ENCODE data around the gene GPC3. TPM values are rescaled to one million over a fixed set of nuclear protein-coding genes. Genes with fewer than 3 reads are reported as not detected.
"Not testable (repeated sequence)": the region's sequence is repeated elsewhere in the genome, so short reads cannot be mapped to it uniquely, and the experiment has no call there.

Gene GPC3
- total RNA-seq, 2 experiments from 2014 or later: 0.31 to 0.71 TPM

- DNase-seq: no peak
- Mint-ChIP-seq H3K36me3 (ENCODE audit: low read depth) (no peaks in the 10 kb centered on the region), H3K27me3 (ENCODE audit: low read depth) (no peaks in the 10 kb centered on the region), H3K4me1 (ENCODE audit: low read depth) (peaks cover 16% of the 10 kb centered on the region), H3K9me3 (ENCODE audit: insufficient read depth) (no peaks in the 10 kb centered on the region), H3K27ac (peak overlapping the region; percentile 54), H3K4me3 (peak overlapping the region; percentile 50)
- CTCF ChIA-PET: no interaction called here
- ATAC-seq: no peak
- POLR2A ChIA-PET: no interaction called here
Observed at GRCh38 chrX:133722756-133723155, 262.6 kb downstream of the GPC3 start.

DNA sequence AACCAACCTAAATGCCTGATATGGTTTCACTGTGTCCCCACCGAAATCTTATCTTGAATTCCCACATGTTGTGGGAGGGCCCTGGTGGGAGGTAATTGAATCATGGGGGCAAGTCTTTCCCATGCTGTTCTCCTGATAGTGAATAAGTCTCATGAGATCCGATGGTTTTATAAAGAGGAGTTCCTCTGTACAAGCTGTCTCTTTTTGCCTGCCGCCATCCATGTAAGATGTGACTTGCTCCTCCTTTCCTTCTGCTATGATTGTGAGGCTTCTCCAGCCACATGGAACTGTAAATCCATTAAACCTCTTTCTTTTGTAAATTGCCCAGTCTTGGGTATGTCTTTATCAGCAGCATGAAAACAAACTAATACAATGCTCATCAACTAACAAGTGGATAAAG is 265.1 kb downstream of the GPC3 start:
- H3K27ac Mint-ChIP-seq; H3K27me3 Mint-ChIP-seq (ENCODE audit: low read depth); H3K9me3 Mint-ChIP-seq (ENCODE audit: insufficient read depth); CTCF ChIA-PET; POLR2A ChIA-PET; H3K36me3 Mint-ChIP-seq (ENCODE audit: low read depth); ATAC-seq; H3K4me3 Mint-ChIP-seq; DNase-seq: not testable (repeated sequence)
- H3K4me1 Mint-ChIP-seq (ENCODE audit: low read depth): peaks cover 16% of the 10 kb centered on the region

- no peaks in the 10 kb centered on the region for H3K4me1 Mint-ChIP-seq (ENCODE audit: low read depth)
- ATAC-seq: no peak
- CTCF ChIA-PET: interaction anchor here (0.6 kb wide), 1 partner anchor 17 kb away, joined by 3 read pairs; no protein-coding TSS in a partner anchor
- H3K36me3 Mint-ChIP-seq (ENCODE audit: low read depth): no peaks in the 10 kb centered on the region
- POLR2A ChIA-PET: no interaction called here
- DNase-seq: no peak
- no peak overlapping the region for H3K4me3 Mint-ChIP-seq
- no peaks in the 10 kb centered on the region for H3K9me3 Mint-ChIP-seq (ENCODE audit: insufficient read depth)
- H3K27me3 Mint-ChIP-seq (ENCODE audit: low read depth): no peaks in the 10 kb centered on the region
- no peak overlapping the region for H3K27ac Mint-ChIP-seq
Observed at GRCh38 chrX:133715715-133716114, 269.7 kb downstream of the GPC3 start.

GRCh38 chrX:133709501-133709900 is 275.9 kb downstream of the GPC3 start:
- H3K9me3 Mint-ChIP-seq (ENCODE audit: insufficient read depth): no peaks in the 10 kb centered on the region
- CTCF ChIA-PET: no interaction called here
- DNase-seq: no peak
- H3K4me3 Mint-ChIP-seq: no peak overlapping the region
- no peak for ATAC-seq
- H3K27me3 Mint-ChIP-seq (ENCODE audit: low read depth): no peaks in the 10 kb centered on the region
- no peaks in the 10 kb centered on the region for H3K4me1 Mint-ChIP-seq (ENCODE audit: low read depth)
- no peaks in the 10 kb centered on the region for H3K36me3 Mint-ChIP-seq (ENCODE audit: low read depth)
- H3K27ac Mint-ChIP-seq: no peak overlapping the region
- POLR2A ChIA-PET: no interaction called here

DNA sequence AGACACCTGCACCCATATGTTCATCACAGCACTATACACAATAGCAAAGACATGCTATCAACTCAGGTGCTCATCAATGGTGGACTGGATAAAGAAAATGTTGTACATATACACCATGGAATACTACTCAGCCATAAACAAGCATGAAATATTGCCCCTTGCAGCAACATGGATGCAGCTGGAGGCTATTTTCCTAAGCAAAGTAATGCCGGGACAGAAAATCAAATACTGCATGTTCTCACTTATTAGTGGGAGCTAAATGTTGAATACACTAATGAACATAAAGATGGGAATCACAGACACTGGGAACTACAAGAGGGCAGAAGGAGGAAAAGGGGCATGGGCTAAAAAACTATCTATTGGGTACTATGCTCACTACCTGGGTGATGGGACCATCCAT is 278.5 kb downstream of the GPC3 start:
- Mint-ChIP-seq H3K9me3 (ENCODE audit: insufficient read depth) (no peaks in the 10 kb centered on the region), H3K4me3 (no peak overlapping the region), H3K36me3 (ENCODE audit: low read depth) (no peaks in the 10 kb centered on the region), H3K4me1 (ENCODE audit: low read depth) (no peaks in the 10 kb centered on the region), H3K27me3 (ENCODE audit: low read depth) (no peaks in the 10 kb centered on the region), H3K27ac (no peak overlapping the region)
- ChIA-PET POLR2A (no interaction called here), CTCF (no interaction called here)
- DNase-seq (no peak), ATAC-seq (no peak)

DNA sequence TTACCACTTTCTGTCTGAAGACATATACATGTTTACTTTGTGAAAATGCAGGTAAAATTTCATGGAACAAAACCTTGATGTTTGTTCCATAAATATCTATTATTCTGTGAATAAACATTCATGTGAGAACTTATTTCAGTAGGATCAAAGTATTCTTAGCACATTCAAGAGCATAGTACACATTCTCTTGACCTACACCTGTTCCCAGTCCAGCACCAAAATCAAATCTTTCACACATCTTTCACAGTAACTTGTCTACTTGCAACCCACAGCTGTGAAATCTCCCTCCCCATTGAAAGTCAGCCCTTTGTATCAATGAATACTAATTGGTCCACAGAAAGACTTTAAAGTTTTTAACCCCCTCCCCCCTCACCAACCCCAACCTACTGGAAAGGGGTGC is 283.2 kb downstream of the GPC3 start:
- H3K4me3 Mint-ChIP-seq: no peak overlapping the region
- POLR2A ChIA-PET: no interaction called here
- no peaks in the 10 kb centered on the region for H3K27me3 Mint-ChIP-seq (ENCODE audit: low read depth)
- no peak for DNase-seq
- no peaks in the 10 kb centered on the region for H3K9me3 Mint-ChIP-seq (ENCODE audit: insufficient read depth)
- no peaks in the 10 kb centered on the region for H3K36me3 Mint-ChIP-seq (ENCODE audit: low read depth)
- no peak for ATAC-seq
- H3K27ac Mint-ChIP-seq: no peak overlapping the region
- H3K4me1 Mint-ChIP-seq (ENCODE audit: low read depth): no peaks in the 10 kb centered on the region
- CTCF ChIA-PET: no interaction called here

GRCh38 chrX:133699023-133699728 is 286.2 kb downstream of the GPC3 start:
- Mint-ChIP-seq H3K27me3 (ENCODE audit: low read depth) (no peaks in the 10 kb centered on the region), H3K36me3 (ENCODE audit: low read depth) (no peaks in the 10 kb centered on the region), H3K4me1 (ENCODE audit: low read depth) (no peaks in the 10 kb centered on the region), H3K4me3 (no peak overlapping the region), H3K27ac (no peak overlapping the region), H3K9me3 (ENCODE audit: insufficient read depth) (no peaks in the 10 kb centered on the region)
- ATAC-seq (no peak), DNase-seq (no peak)
- ChIA-PET CTCF (interaction anchor here (0.6 to 1.7 kb wide), 3 partner anchors 17 to 93 kb away, joined by 3 to 5 read pairs (median 3); no protein-coding TSS in a partner anchor), POLR2A (no interaction called here)

DNA sequence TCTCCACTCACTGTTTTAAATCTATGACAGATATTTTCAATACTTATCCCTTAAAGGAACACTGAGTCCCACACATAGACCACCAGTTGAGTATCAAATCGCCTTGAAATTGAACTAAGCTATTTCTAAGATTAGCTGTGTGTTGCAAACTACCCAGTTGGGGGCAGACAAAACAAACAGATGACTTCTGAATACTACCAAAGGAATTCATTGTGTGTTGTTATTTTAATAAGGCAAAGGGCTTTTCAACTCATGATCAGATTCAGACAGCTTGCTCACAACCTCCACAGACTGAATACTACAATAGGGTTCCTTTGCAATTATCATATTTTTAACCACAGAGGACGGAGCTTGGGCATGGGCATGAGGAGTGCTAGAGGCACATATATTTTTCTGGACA is 287.1 kb downstream of the GPC3 start:
- H3K27ac Mint-ChIP-seq: no peak overlapping the region
- no peaks in the 10 kb centered on the region for H3K9me3 Mint-ChIP-seq (ENCODE audit: insufficient read depth)
- ATAC-seq: no peak
- no peak overlapping the region for H3K4me3 Mint-ChIP-seq
- no peaks in the 10 kb centered on the region for H3K36me3 Mint-ChIP-seq (ENCODE audit: low read depth)
- H3K4me1 Mint-ChIP-seq (ENCODE audit: low read depth): no peaks in the 10 kb centered on the region
- ChIA-PET POLR2A (no interaction called here), CTCF (interaction anchor here (0.6 to 1.7 kb wide), 5 partner anchors 15 to 94 kb away, joined by 3 to 5 read pairs (median 3); no protein-coding TSS in a partner anchor)
- no peaks in the 10 kb centered on the region for H3K27me3 Mint-ChIP-seq (ENCODE audit: low read depth)
- no peak for DNase-seq

- Mint-ChIP-seq H3K4me3 (no peak overlapping the region), H3K36me3 (ENCODE audit: low read depth) (no peaks in the 10 kb centered on the region), H3K9me3 (ENCODE audit: insufficient read depth) (no peaks in the 10 kb centered on the region), H3K27ac (no peak overlapping the region), H3K27me3 (ENCODE audit: low read depth) (no peaks in the 10 kb centered on the region), H3K4me1 (ENCODE audit: low read depth) (no peaks in the 10 kb centered on the region)
- ChIA-PET CTCF (interaction anchor here (0.7 to 1.7 kb wide), 5 partner anchors 15 to 489 kb away, joined by 3 to 5 read pairs (median 3); no protein-coding TSS in a partner anchor), POLR2A (no interaction called here)
- no peak for DNase-seq
- ATAC-seq: no peak
Observed at GRCh38 chrX:133697656-133698055, 287.7 kb downstream of the GPC3 start.

DNA sequence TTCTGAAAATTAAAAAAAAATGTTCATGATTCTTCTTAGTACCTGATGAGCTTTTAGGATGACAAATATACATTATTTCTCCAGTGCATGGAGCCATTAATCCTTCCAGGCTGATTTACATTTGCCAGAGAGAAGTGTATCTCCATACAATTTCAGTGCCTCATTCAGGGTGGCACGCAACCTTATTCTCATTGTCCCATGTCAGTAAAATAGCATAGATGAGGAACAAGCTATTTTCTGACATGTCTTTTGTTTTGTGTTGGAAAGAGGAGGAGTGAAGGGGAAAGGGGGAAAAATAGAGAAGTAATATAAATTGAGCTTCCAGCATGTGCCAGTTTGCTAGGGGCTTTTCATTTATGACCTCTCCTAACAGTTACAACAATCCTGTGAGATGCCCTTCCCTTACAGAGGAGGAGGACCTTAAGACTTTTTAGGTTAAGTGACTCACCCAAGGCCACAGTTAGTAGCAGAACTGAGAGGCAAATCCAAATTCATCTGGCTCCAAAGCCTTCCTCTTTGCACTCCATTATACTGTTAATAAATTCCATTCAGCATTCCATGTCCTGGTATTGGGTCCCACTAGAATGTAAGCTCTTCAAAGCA is 295.3 kb downstream of the GPC3 start:
- Mint-ChIP-seq H3K9me3 (ENCODE audit: insufficient read depth) (no peaks in the 10 kb centered on the region), H3K27me3 (ENCODE audit: low read depth) (no peaks in the 10 kb centered on the region), H3K4me3 (no peak overlapping the region), H3K36me3 (ENCODE audit: low read depth) (no peaks in the 10 kb centered on the region), H3K27ac (no peak overlapping the region), H3K4me1 (ENCODE audit: low read depth) (no peaks in the 10 kb centered on the region)
- no peak for ATAC-seq
- no peak for DNase-seq
- POLR2A ChIA-PET: no interaction called here
- CTCF ChIA-PET: no interaction called here

DNA sequence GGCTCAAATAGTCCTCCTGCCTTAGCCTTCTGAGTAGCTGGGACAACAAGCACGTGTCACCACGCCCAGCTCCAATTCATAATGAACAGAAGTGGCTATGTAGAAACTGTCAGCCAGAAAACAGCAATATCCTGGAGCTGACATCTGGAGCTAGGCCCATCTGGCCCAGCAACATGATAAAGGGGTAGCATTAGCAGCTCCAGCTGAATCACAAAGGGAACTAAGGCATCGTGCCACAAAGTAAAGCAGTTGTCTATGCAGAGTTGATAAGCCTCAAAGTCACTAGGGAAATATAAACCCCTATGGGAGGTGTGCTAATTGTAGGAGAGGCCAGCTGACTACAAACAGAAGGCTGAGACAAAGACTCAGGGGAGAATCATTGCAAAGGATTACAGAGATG is 299.6 kb downstream of the GPC3 start:
- Mint-ChIP-seq H3K27me3 (ENCODE audit: low read depth) (no peaks in the 10 kb centered on the region), H3K9me3 (ENCODE audit: insufficient read depth) (no peaks in the 10 kb centered on the region), H3K4me1 (ENCODE audit: low read depth) (peaks cover 13% of the 10 kb centered on the region), H3K36me3 (ENCODE audit: low read depth) (no peaks in the 10 kb centered on the region), H3K27ac (no peak overlapping the region), H3K4me3 (no peak overlapping the region)
- ChIA-PET POLR2A (no interaction called here), CTCF (no interaction called here)
- DNase-seq: no peak
- no peak for ATAC-seq

- DNase-seq (no peak), ATAC-seq (no peak)
- peaks cover 2% of the 10 kb centered on the region for H3K27me3 Mint-ChIP-seq (ENCODE audit: low read depth)
- CTCF ChIA-PET: no interaction called here
- H3K4me1 Mint-ChIP-seq (ENCODE audit: low read depth): peaks cover 13% of the 10 kb centered on the region
- no peaks in the 10 kb centered on the region for H3K9me3 Mint-ChIP-seq (ENCODE audit: insufficient read depth)
- no peaks in the 10 kb centered on the region for H3K36me3 Mint-ChIP-seq (ENCODE audit: low read depth)
- POLR2A ChIA-PET: no interaction called here
- H3K27ac Mint-ChIP-seq: no peak overlapping the region
- H3K4me3 Mint-ChIP-seq: no peak overlapping the region
Observed at GRCh38 chrX:133681897-133682296, 303.5 kb downstream of the GPC3 start.

DNA sequence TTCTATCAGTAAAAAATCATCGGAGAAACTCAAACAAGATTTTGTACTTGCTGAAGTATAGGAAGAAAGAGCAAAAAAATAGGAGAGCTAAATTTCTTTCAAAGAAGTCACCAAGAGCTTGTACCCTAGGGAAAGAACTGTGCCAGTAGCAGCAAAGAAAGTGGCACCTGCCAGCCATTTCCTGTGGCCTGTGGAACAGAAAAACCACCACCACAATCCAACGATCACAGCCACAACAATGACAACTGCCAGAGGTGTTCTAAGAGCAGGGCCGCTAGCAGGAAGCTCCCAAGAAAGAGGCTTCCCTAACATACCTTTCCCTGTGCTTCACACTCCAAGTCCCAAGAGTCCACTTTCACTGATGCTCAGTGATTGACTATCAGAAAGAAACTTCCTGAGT is 304.0 kb downstream of the GPC3 start:
- DNase-seq: peak; percentile 18
- CTCF ChIA-PET: no interaction called here
- peaks cover 2% of the 10 kb centered on the region for H3K27me3 Mint-ChIP-seq (ENCODE audit: low read depth)
- no peak for ATAC-seq
- H3K4me1 Mint-ChIP-seq (ENCODE audit: low read depth): peaks cover 13% of the 10 kb centered on the region
- H3K36me3 Mint-ChIP-seq (ENCODE audit: low read depth): no peaks in the 10 kb centered on the region
- no peak overlapping the region for H3K27ac Mint-ChIP-seq
- H3K9me3 Mint-ChIP-seq (ENCODE audit: insufficient read depth): no peaks in the 10 kb centered on the region
- no peak overlapping the region for H3K4me3 Mint-ChIP-seq
- POLR2A ChIA-PET: no interaction called here

All from activated CD8-positive, alpha-beta T cell treated with anti-CD3 and anti-CD28 coated beads, Interleukin-2, amount 10 ng/mL, durations not matched to agents 7 days and 5 days (primary cell).